ENCODE measurements around the gene SERPIND1.
A peak's percentile ranks its signal among the peaks of the same experiment; 100 is the strongest.

The SERPIND1 gene

GRCh38 chr22:20802922-20803553 lies 29.1 kb downstream of the SERPIND1 start (continued):
- TF ChIP-seq ZSCAN5A (tag by site-specific recombination; IDR thresholded peaks at IDR 0.05) (no peak), ZNF610 (tag by site-specific recombination; IDR thresholded peaks at IDR 0.05; ENCODE audit: borderline replicate concordance) (no peak), ZNF510 (tag by site-specific recombination; IDR thresholded peaks at IDR 0.05; ENCODE audit: insufficient replicate concordance) (no peak), ZNF660 (tag by site-specific recombination; IDR thresholded peaks at IDR 0.05) (no peak), ZNF280D (tag by site-specific recombination; IDR thresholded peaks at IDR 0.05) (no peak), ZNF394 (tag by site-specific recombination; IDR thresholded peaks at IDR 0.05; ENCODE audit: borderline replicate concordance) (no peak)

GRCh38 chr22:20803696-20804324 lies 29.9 kb downstream of the SERPIND1 start:
- CTCF ChIA-PET: interaction anchor here (0.6 to 2.4 kb wide), 16 partner anchors 10 to 235 kb away, joined by 3 to 23 read pairs (median 4); no protein-coding TSS in a partner anchor
- H3K4me3 ChIP-seq (ENCODE audit: low read depth, low read length): no peak overlapping the region
- no peak overlapping the region for H3K27ac ChIP-seq (ENCODE audit: extremely low read depth, low read depth, low read length)
- peaks cover 9 to 89% of the 10 kb centered on the region in 2 experiments; a peak in 2 of 3 replicates for H3K36me3 ChIP-seq (ENCODE audit: control insufficient read depth in 2 of 2, insufficient read depth in 1 of 2, low read length in 2 of 2)
- H3K9me3 ChIP-seq (ENCODE audit: control insufficient read depth, insufficient read depth, low read depth, low read length): no peaks in the 10 kb centered on the region
- H3K4me1 ChIP-seq (ENCODE audit: control insufficient read depth, insufficient read depth, low read length): no peaks in the 10 kb centered on the region
- no peak for TF ChIP-seq ZNF514 (tag by site-specific recombination; IDR thresholded peaks at IDR 0.05)
- peak; percentile 45 for TF ChIP-seq ZNF654 (tag by site-specific recombination; IDR thresholded peaks at IDR 0.05; ENCODE audit: low read depth)
- peak; percentile 56; the same call in 1 of the 2 replicates for TF ChIP-seq CTCF (tag by site-specific recombination; IDR thresholded peaks at IDR 0.05)
- POLR2A ChIA-PET: interaction anchor here (1.3 to 1.7 kb wide), 2 partner anchors 179 to 198 kb away, joined by 4 read pairs; partner anchors contain the start of genes LZTR1 and THAP7

- no peak overlapping the region for H3K27ac ChIP-seq (ENCODE audit: extremely low read depth, low read depth, low read length)
- ChIA-PET CTCF (interaction anchor here (0.6 to 2.4 kb wide), 17 partner anchors 9 to 196 kb away, joined by 3 to 23 read pairs (median 4); no protein-coding TSS in a partner anchor), POLR2A (interaction anchor here (0.6 to 1.7 kb wide), 3 partner anchors 143 to 198 kb away, joined by 3 to 4 read pairs (median 4); partner anchors contain the start of genes LZTR1 and THAP7)
- TF ChIP-seq ZNF544 (tag by site-specific recombination; IDR thresholded peaks at IDR 0.05) (no peak), ZNF658 (tag by site-specific recombination; IDR thresholded peaks at IDR 0.05) (no peak), ZNF132 (tag by site-specific recombination; IDR thresholded peaks at IDR 0.05; ENCODE audit: borderline replicate concordance) (no peak), ZNF560 (tag by site-specific recombination; IDR thresholded peaks at IDR 0.05; ENCODE audit: borderline replicate concordance) (no peak), ZSCAN16 (tag by site-specific recombination; IDR thresholded peaks at IDR 0.05) (no peak), OSR2 (tag by site-specific recombination; IDR thresholded peaks at IDR 0.05) (no peak)
- H3K9me3 ChIP-seq (ENCODE audit: control insufficient read depth, insufficient read depth, low read depth, low read length): no peaks in the 10 kb centered on the region
- H3K36me3 ChIP-seq (ENCODE audit: control insufficient read depth in 2 of 2, insufficient read depth in 1 of 2, low read length in 2 of 2): peaks cover 9 to 89% of the 10 kb centered on the region in 2 experiments; a peak in 2 of 3 replicates
- no peak overlapping the region for H3K4me3 ChIP-seq (ENCODE audit: low read depth, low read length)
- H3K4me1 ChIP-seq (ENCODE audit: control insufficient read depth, insufficient read depth, low read length): no peaks in the 10 kb centered on the region
Observed at GRCh38 chr22:20804650-20805049, 30.7 kb downstream of the SERPIND1 start.

All from HEK293 (cell line).